Ishikawa (cell line): Measurements from ENCODE around the gene CDHR5.
A peak's percentile ranks its signal among the peaks of the same experiment; 100 is the strongest.

Experiments used
- CEBPB ChIP-seq: IDR thresholded peaks from 2 replicates; pipeline ENCODE4 v1.6.1; 2012
- CREB1 ChIP-seq: IDR thresholded peaks from 2 replicates; pipeline ENCODE4 v1.6.1; 2012; ENCODE audit warnings: low read depth
- EGR1 ChIP-seq: IDR thresholded peaks from 2 replicates; pipeline ENCODE4 v1.6.1; 2012
- EP300 ChIP-seq: IDR thresholded peaks from 2 replicates; pipeline ENCODE4 v1.6.1; 2012; ENCODE audit warnings: borderline replicate concordance
- FOXM1 ChIP-seq: IDR thresholded peaks from 2 replicates; pipeline ENCODE4 v1.6.1; 2012; ENCODE audit warnings: low read depth, borderline replicate concordance
- MAX ChIP-seq: IDR thresholded peaks from 2 replicates; pipeline ENCODE4 v1.6.1; 2012
- NFIC ChIP-seq: IDR thresholded peaks from 2 replicates; pipeline ENCODE4 v1.6.1; 2012
- RAD21 ChIP-seq: IDR thresholded peaks from 2 replicates; pipeline ENCODE4 v1.6.1; 2012; ENCODE audit warnings: low read depth
- REST ChIP-seq: IDR thresholded peaks from 2 replicates; pipeline ENCODE4 v1.6.1; 2012; ENCODE audit warnings: low read depth, mild to moderate bottlenecking
- TAF1 ChIP-seq: IDR thresholded peaks from 2 replicates; pipeline ENCODE4 v1.6.1; 2012; ENCODE audit warnings: low read depth, mild to moderate bottlenecking
- TCF12 ChIP-seq: IDR thresholded peaks from 2 replicates; pipeline ENCODE4 v1.6.1; 2012; ENCODE audit warnings: low read depth
- TEAD4 ChIP-seq: IDR thresholded peaks from 2 replicates; pipeline ENCODE4 v1.6.1; 2012
- YY1 ChIP-seq: IDR thresholded peaks from 2 replicates; pipeline ENCODE4 v1.6.1; 2012; ENCODE audit warnings: low read depth
- ZBTB7A ChIP-seq: IDR thresholded peaks from 2 replicates; pipeline ENCODE4 v1.6.1; 2012; ENCODE audit warnings: low read depth
- TF ChIP-seq, protein P1 (sequence below): IDR thresholded peaks from 2 replicates; pipeline ENCODE4 v1.6.1; 2012

CDHR5 gene

GRCh38 chr11:576811-577610 lies 47.7 kb downstream of the CDHR5 start:
- no peak for TF ChIP-seq RAD21
- TF ChIP-seq, protein P1, sequence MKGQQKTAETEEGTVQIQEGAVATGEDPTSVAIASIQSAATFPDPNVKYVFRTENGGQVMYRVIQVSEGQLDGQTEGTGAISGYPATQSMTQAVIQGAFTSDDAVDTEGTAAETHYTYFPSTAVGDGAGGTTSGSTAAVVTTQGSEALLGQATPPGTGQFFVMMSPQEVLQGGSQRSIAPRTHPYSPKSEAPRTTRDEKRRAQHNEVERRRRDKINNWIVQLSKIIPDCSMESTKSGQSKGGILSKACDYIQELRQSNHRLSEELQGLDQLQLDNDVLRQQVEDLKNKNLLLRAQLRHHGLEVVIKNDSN, result no peak
- TF ChIP-seq FOXM1, result no peak
- no peak for TF ChIP-seq EP300
- TF ChIP-seq ZBTB7A, result no peak
- TF ChIP-seq TCF12, result no peak
- no peak for TF ChIP-seq MAX
- TF ChIP-seq TEAD4, result no peak
- TF ChIP-seq NFIC, result no peak
- no peak for TF ChIP-seq YY1
- no peak for TF ChIP-seq CREB1
- no peak for TF ChIP-seq REST

GRCh38 chr11:575996-576768 lies 48.6 kb downstream of the CDHR5 start, which contains the start of gene PHRF1:
Gene PHRF1 (plus strand): TSS chr11:576470. CDS start chr11:581513, 5,043 bp downstream.
- TF ChIP-seq EP300 (peak; percentile 67), EGR1 (0 out of 2 replicates have a peak, but pooled peaks have one; percentile 27), FOXM1 (no peak), YY1 (0 out of 2 replicates have a peak, but pooled peaks have one; percentile 7), TAF1 (peak; percentile 93), ZBTB7A (no peak), CEBPB (no peak), MAX (peak; percentile 66)
- TF ChIP-seq, protein P1, result 0 out of 2 replicates have a peak, but pooled peaks have one; percentile 6

DNA sequence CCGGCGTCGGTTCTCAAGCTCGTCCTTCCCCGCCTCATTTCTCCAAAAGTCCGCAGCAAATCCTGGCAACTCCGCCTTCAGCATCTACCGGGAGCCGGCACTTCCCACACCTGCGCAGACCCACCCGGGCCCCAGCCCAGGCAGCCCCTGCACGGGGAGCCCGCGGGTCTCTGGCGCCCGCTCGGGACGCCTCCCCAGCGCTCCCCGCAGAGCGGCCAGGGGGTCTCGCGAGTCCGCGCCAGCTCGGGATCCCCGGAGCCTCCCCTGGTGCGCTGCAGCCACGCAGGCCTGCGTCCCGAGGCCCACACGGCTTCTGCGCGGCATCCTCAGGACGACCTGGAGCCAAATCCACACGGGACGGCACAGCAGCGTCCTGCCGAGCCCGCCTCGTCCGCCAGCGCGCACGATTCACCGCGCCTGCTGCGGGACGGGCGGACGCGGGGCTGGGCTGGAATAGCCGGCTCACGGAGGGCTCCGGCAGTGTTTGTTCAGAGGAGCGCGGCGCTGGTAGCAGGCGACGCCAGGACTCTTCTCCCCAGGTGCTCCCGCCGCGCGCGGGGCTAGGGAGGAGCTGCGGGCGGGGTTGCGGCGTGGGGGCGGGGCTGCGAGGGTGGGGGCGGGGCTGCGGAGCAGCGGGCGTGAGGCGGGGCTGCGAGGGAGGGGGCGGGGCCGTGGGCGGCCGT lies 49.3 kb downstream of the CDHR5 start:
- TF ChIP-seq MAX (peak; percentile 62), RAD21 (no peak), TAF1 (no peak)

DNA sequence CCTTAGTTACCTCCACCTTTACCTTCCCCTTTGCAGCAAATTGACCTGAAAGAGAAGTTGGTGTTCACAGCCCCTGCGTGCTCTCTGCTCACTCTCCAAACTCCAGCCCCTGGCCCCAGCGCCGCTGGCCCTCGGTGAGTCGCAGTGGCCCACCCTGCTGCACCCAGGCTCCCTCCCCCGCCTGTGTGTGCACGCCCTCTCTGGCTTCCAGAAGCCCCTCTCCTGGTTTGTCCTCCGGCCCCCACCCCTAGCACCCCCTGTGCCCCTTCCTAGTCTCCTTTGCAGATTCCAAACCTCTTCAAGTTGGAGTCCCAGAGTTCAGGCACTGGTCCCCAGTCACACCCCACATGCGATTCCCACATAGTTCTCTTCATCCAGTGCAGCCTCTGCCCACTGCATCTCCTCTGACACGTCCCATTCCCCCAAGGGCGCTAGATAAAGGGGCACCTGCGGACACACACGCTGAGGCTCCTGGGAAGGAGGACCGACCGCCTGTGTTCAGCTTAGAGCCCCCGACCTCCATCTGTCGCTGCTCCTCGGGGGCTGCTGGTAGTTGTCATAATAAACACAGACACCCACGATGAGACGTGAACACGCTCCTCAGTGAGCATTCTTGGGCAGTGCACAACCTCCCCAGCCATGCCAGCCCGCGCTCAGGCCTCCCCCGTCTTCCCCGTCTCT lies 50.0 kb downstream of the CDHR5 start:
- TF ChIP-seq TAF1 (no peak), NFIC (no peak), RAD21 (no peak), CREB1 (no peak), CEBPB (no peak), TEAD4 (no peak), MAX (no peak), REST (no peak)
- TF ChIP-seq, protein P1, result no peak
